ENCODE measurements around the gene CLDN6. TPM values are rescaled to one million over a fixed set of nuclear protein-coding genes. Genes with fewer than 3 reads are reported as not detected.

CLDN6 gene
- total RNA-seq, 1 experiment from 2014 or later = 0.49 TPM

GRCh38 chr16:3051494-3051893 lies 33.5 kb upstream of the CLDN6 start:
- Histone ChIP-seq H3K4me2 (ENCODE audit: low read length) (no peak overlapping the region), H3K9ac (ENCODE audit: low read length) (no peak overlapping the region), H3K9me3 (ENCODE audit: control insufficient read depth in 1 of 2, insufficient read depth in 1 of 2, low read depth in 1 of 2, low read length in 2 of 2) (no peaks in the 10 kb centered on the region), H3K79me2 (ENCODE audit: insufficient read depth, low read length) (no peaks in the 10 kb centered on the region), H3K4me1 (ENCODE audit: control insufficient read depth in 1 of 2, insufficient read depth in 2 of 2, low read length in 2 of 2) (peaks cover 0 to 14% of the 10 kb centered on the region in 2 experiments; a peak in 1 of 4 replicates), H4K20me1 (ENCODE audit: insufficient read depth) (no peaks in the 10 kb centered on the region), H3K36me3 (ENCODE audit: control insufficient read depth in 1 of 2, insufficient read depth in 2 of 2, low read length in 2 of 2) (no peaks in the 10 kb centered on the region), H3K27me3 (ENCODE audit: insufficient read depth, low read length) (no peaks in the 10 kb centered on the region), H3K4me3 (replicated peaks in 1 of 2; ENCODE audit: low read depth in 1 of 2, low read length in 2 of 2) (no peak overlapping the region), H3K9me2 (ENCODE audit: insufficient read depth) (no peaks in the 10 kb centered on the region), H3K27ac (ENCODE audit: low read depth, low read length) (no peak overlapping the region), H2AFZ (ENCODE audit: low read depth, low read length, poor library complexity, severe bottlenecking) (no peak overlapping the region)
- POLR2A ChIA-PET = interaction anchor here (0.7 to 1.3 kb wide), 2 partner anchors 12 to 30 kb away, joined by 3 read pairs; no protein-coding TSS in a partner anchor
- TF ChIP-seq YY1 (IDR thresholded peaks at IDR 0.05; ENCODE audit: extremely low read depth, insufficient replicate concordance, low read depth, low read length) = no peak
- TF ChIP-seq EGR1 (IDR thresholded peaks at IDR 0.05; ENCODE audit: low read depth) = no peak
- TF ChIP-seq REST (IDR thresholded peaks at IDR 0.05; ENCODE audit: low read depth) = no peak
- no peak for TF ChIP-seq CEBPB (IDR thresholded peaks at IDR 0.05; ENCODE audit: low read depth)
- TF ChIP-seq POLR2AphosphoS5 (IDR thresholded peaks at IDR 0.05; ENCODE audit: low read depth, low read length) = no peak
- no peak for TF ChIP-seq ELF1 (IDR thresholded peaks at IDR 0.05; ENCODE audit: borderline replicate concordance, low read depth)
- no peak for TF ChIP-seq RAD21 (IDR thresholded peaks at IDR 0.05; ENCODE audit: low read depth)
- no peak for TF ChIP-seq SP1 (IDR thresholded peaks at IDR 0.05; ENCODE audit: low read depth)
- no peak for TF ChIP-seq SRF (IDR thresholded peaks at IDR 0.05; ENCODE audit: low read depth)
- no peak for TF ChIP-seq ZNF274 (IDR thresholded peaks at IDR 0.05; ENCODE audit: low read depth, low read length)
- no peak for TF ChIP-seq FOSL1 (IDR thresholded peaks at IDR 0.05; ENCODE audit: low read depth)
- DNase-seq (ENCODE audit: low read depth, low spot score) = no peak
- intact Hi-C loops (cut with micrococcal nuclease) = loop anchor here (10.0 kb wide), 1 partner anchor 123 kb away; no protein-coding TSS in a partner anchor
- CTCF ChIA-PET = no interaction called here
- BruUV-seq (replicated peaks) = no TSS peak
- RAD21 ChIA-PET (ENCODE audit: low non-redundant PET in 1 of 2, low total read pairs in 2 of 2, uncharacterized antibody in 2 of 2, unreplicated experiment in 2 of 2) = no interaction called here
- ATAC-seq = no peak

All from HCT116 (cell line).